DMS53 treated with DMSO at 0.1 percent for 48 hours (cell line): Measurements from ENCODE around the gene SHANK2.
"Not testable (repeated sequence)": the region's sequence is repeated elsewhere in the genome, so short reads cannot be mapped to it uniquely, and the experiment has no call there.

Experiments used
- DNase-seq: peaks from one replicate; lab custom pipeline; 2025; ENCODE audit not compliant: unreplicated experiment; lab: John Stamatoyannopoulos, UW

Gene SHANK2

GRCh38 chr11:71245601-71246391 lies 6.6 kb downstream of the SHANK2 start:
- DNase-seq, result no peak

GRCh38 chr11:71244116-71244810 lies 8.1 kb downstream of the SHANK2 start:
- no peak for DNase-seq

- DNase-seq, result no peak
These were observed 10.0 kb downstream of the SHANK2 start for GRCh38 chr11:71242391-71242790.

- no peak for DNase-seq
These were observed 10.6 kb downstream of the SHANK2 start for GRCh38 chr11:71241721-71242259.

- DNase-seq, result no peak
These were observed 11.3 kb downstream of the SHANK2 start for GRCh38 chr11:71240865-71241691.

GRCh38 chr11:71240061-71240690 lies 12.2 kb downstream of the SHANK2 start:
- DNase-seq, result no peak

GRCh38 chr11:71239581-71239980 lies 12.8 kb downstream of the SHANK2 start:
- no peak for DNase-seq

GRCh38 chr11:71238941-71239340 lies 13.4 kb downstream of the SHANK2 start:
- no peak for DNase-seq

GRCh38 chr11:71238285-71238875 lies 14.0 kb downstream of the SHANK2 start:
- DNase-seq, result no peak

GRCh38 chr11:71237853-71238252 lies 14.5 kb downstream of the SHANK2 start:
- no peak for DNase-seq

- DNase-seq, result no peak
These were observed 15.4 kb downstream of the SHANK2 start for GRCh38 chr11:71236836-71237475.

- no peak for DNase-seq
These were observed 16.7 kb downstream of the SHANK2 start for GRCh38 chr11:71235719-71236118.

- DNase-seq, result not testable (repeated sequence)
These were observed 18.2 kb downstream of the SHANK2 start for GRCh38 chr11:71233896-71234852.

- no peak for DNase-seq
These were observed 20.0 kb downstream of the SHANK2 start for GRCh38 chr11:71232364-71232763.

GRCh38 chr11:71228961-71229360 lies 23.4 kb downstream of the SHANK2 start:
- no peak for DNase-seq

GRCh38 chr11:71227058-71227659 lies 25.2 kb downstream of the SHANK2 start:
- DNase-seq, result no peak

GRCh38 chr11:71223671-71224660 lies 28.4 kb downstream of the SHANK2 start:
- DNase-seq, result no peak
